H9 (cell line): ENCODE measurements around the gene WDR17. TPM values are rescaled to one million over a fixed set of nuclear protein-coding genes. Genes with fewer than 3 reads are reported as not detected.

ENCODE experiments used
- DNase-seq: peaks from one replicate; pipeline ENCODE4 v3.0.0-alpha.2; 2017
- H2AFZ ChIP-seq: one replicate; pipeline ENCODE4 v1.6.1; 2013; ENCODE audit warnings: mild to moderate bottlenecking, low read length, control low read depth, moderate library complexity
- H2AK5ac ChIP-seq: 2 replicates; pipeline ENCODE4 v1.6.1; 2013; ENCODE audit warnings: low read length, control low read depth, mixed read lengths; ENCODE audit not compliant: insufficient read length
- H2BK120ac ChIP-seq: one replicate; pipeline ENCODE4 v1.6.1; 2013; ENCODE audit warnings: low read depth, mild to moderate bottlenecking, low read length, control low read depth, inconsistent platforms; ENCODE audit not compliant: poor library complexity, severe bottlenecking
- H2BK12ac ChIP-seq: 2 replicates; pipeline ENCODE4 v1.6.1; 2013; ENCODE audit warnings: low read length, control low read depth, mixed read lengths, low read depth; ENCODE audit not compliant: insufficient read length
- H2BK15ac ChIP-seq: 2 replicates; pipeline ENCODE4 v1.6.1; 2013; ENCODE audit warnings: low read depth, low read length, control low read depth
- H2BK20ac ChIP-seq: one replicate; pipeline ENCODE4 v1.6.1; 2013; ENCODE audit warnings: low read depth, mild to moderate bottlenecking, low read length, control low read depth, inconsistent platforms; ENCODE audit not compliant: poor library complexity, severe bottlenecking
- H2BK5ac ChIP-seq: 2 replicates; pipeline ENCODE4 v1.6.1; 2013; ENCODE audit warnings: low read length, control low read depth, mixed read lengths; ENCODE audit not compliant: insufficient read length
- H3K14ac ChIP-seq: 2 replicates; pipeline ENCODE4 v1.6.1; 2013; ENCODE audit warnings: low read length, control low read depth; ENCODE audit not compliant: insufficient read depth
- H3K18ac ChIP-seq: 2 replicates; pipeline ENCODE4 v1.6.1; 2013; ENCODE audit warnings: low read depth, mild to moderate bottlenecking, mixed read lengths, low read length, control low read depth; ENCODE audit not compliant: insufficient read length
- H3K23ac ChIP-seq: 2 replicates; pipeline ENCODE4 v1.6.1; 2013; ENCODE audit warnings: low read length, control low read depth, mixed read lengths, low read depth; ENCODE audit not compliant: insufficient read length
- H3K23me2 ChIP-seq: 2 replicates; pipeline ENCODE4 v1.6.1; 2013; ENCODE audit warnings: low read depth, mild to moderate bottlenecking, mixed read lengths, low read length, control low read depth; ENCODE audit not compliant: insufficient read length, poor library complexity, severe bottlenecking
- H3K27ac ChIP-seq: 2 replicates; pipeline ENCODE4 v1.5.1; 2013; ENCODE audit warnings: low read length, control low read depth, mixed read lengths, low read depth; ENCODE audit not compliant: insufficient read length
- H3K27me3 ChIP-seq: 2 replicates; pipeline ENCODE4 v1.6.1; 2013; ENCODE audit warnings: low read length, control low read depth, inconsistent platforms; ENCODE audit not compliant: insufficient read depth
- H3K4ac ChIP-seq: 2 replicates; pipeline ENCODE4 v1.6.1; 2013; ENCODE audit warnings: low read depth, mild to moderate bottlenecking, control low read depth, inconsistent platforms, low read length, moderate library complexity
- H3K4me1 ChIP-seq: 2 replicates; pipeline ENCODE4 v1.6.1; 2013; ENCODE audit warnings: low read length, control low read depth, inconsistent platforms; ENCODE audit not compliant: insufficient read depth
- H3K4me2 ChIP-seq: 2 replicates; pipeline ENCODE4 v1.6.1; 2013; ENCODE audit warnings: low read length, control low read depth, mixed read lengths; ENCODE audit not compliant: insufficient read length, insufficient read depth
- H3K56ac ChIP-seq: 2 replicates; pipeline ENCODE4 v1.6.1; 2013; ENCODE audit warnings: low read depth, mild to moderate bottlenecking, mixed read lengths, low read length, control low read depth; ENCODE audit not compliant: insufficient read length
- H3K79me1 ChIP-seq: 2 replicates; pipeline ENCODE4 v1.6.1; 2013; ENCODE audit warnings: low read depth, mild to moderate bottlenecking, moderate library complexity, low read length, control low read depth, inconsistent platforms; ENCODE audit not compliant: insufficient read depth, poor library complexity, severe bottlenecking
- H3K79me2 ChIP-seq: 2 replicates; pipeline ENCODE4 v1.6.1; 2013; ENCODE audit warnings: low read length, control low read depth, inconsistent platforms; ENCODE audit not compliant: insufficient read depth
- H3K9ac ChIP-seq: 2 replicates; pipeline ENCODE4 v1.6.1; 2013; ENCODE audit warnings: low read length, control low read depth, mixed read lengths; ENCODE audit not compliant: insufficient read length; ENCODE audit errors: extremely low read depth
- H3K9me3 ChIP-seq: one replicate; pipeline ENCODE4 v1.6.1; 2013; ENCODE audit warnings: low read depth, low read length, inconsistent platforms; ENCODE audit not compliant: control insufficient read depth
- H3T11ph ChIP-seq: one replicate; pipeline ENCODE4 v1.6.1; 2013; ENCODE audit warnings: mild to moderate bottlenecking, low read length, control low read depth, inconsistent platforms
- H4K20me1 ChIP-seq: one replicate; pipeline ENCODE4 v1.6.1; 2013; ENCODE audit not compliant: control insufficient read depth, insufficient read length, insufficient read depth
- H4K5ac ChIP-seq: 2 replicates; pipeline ENCODE4 v1.6.1; 2013; ENCODE audit warnings: low read depth, mild to moderate bottlenecking, mixed read lengths, low read length, control low read depth; ENCODE audit not compliant: insufficient read length
- H4K8ac ChIP-seq: replicated peaks from 2 replicates; pipeline ENCODE4 v1.6.1; 2013; ENCODE audit warnings: low read length, control low read depth, mixed read lengths, low read depth; ENCODE audit not compliant: insufficient read length
- H4K91ac ChIP-seq: 2 replicates; pipeline ENCODE4 v1.6.1; 2013; ENCODE audit warnings: low read depth, mild to moderate bottlenecking, moderate library complexity, mixed read lengths, low read length, control low read depth; ENCODE audit not compliant: insufficient read length
- H3K27ac Mint-ChIP-seq, 3 experiments: 2 replicates in 2 of 3; 3 replicates in 1 of 3; pipeline ENCODE4 v1.8.0; 2020 to 2021; ENCODE audit warnings: mixed read lengths in 3 of 3, mild to moderate bottlenecking in 1 of 3, moderate library complexity in 1 of 3
- H3K27me3 Mint-ChIP-seq: 2 replicates; pipeline ENCODE4 v1.8.0; 2021; ENCODE audit warnings: low read depth, mild to moderate bottlenecking, moderate library complexity, mixed read lengths
- H3K36me3 Mint-ChIP-seq, 3 experiments: 2 replicates in 2 of 3; 3 replicates in 1 of 3; pipeline ENCODE4 v1.8.0; 2020 to 2021; ENCODE audit warnings: low read depth in 3 of 3, mixed read lengths in 3 of 3; ENCODE audit not compliant: insufficient read depth in 1 of 3
- H3K4me1 Mint-ChIP-seq, 2 experiments: 2 replicates each; pipeline ENCODE4 v1.8.0; 2020; ENCODE audit warnings: mixed read lengths in 2 of 2
- H3K4me3 Mint-ChIP-seq, 2 experiments: 2 replicates in 1 of 2; 3 replicates in 1 of 2; pipeline ENCODE4 v1.8.0; 2020 to 2021; ENCODE audit warnings: mild to moderate bottlenecking in 2 of 2, mixed read lengths in 2 of 2, moderate library complexity in 1 of 2
- H3K9me3 Mint-ChIP-seq, 2 experiments: 2 replicates in 1 of 2; 3 replicates in 1 of 2; pipeline ENCODE4 v1.8.0; 2020; ENCODE audit warnings: mild to moderate bottlenecking in 2 of 2, mixed read lengths in 2 of 2, moderate library complexity in 1 of 2
- total RNA-seq: library from RNA; stranded (reverse); gene quantifications from 2 replicates; pipeline ENCODE4 v1.2.1, GENCODE V29; 2021
- TF ChIP-seq, protein P1 (sequence below): fragments of 200-600 bp; sonication (generic); conservative IDR thresholded peaks from 3 replicates; pipeline ENCODE4 v1.8.0; 2021; ENCODE audit warnings: antibody characterized with exemption, mild to moderate bottlenecking

WDR17 gene
- total RNA-seq, 1 experiment from 2014 or later, result 2.6 TPM

GRCh38 chr4:176139518-176139917, 73.9 kb downstream of the WDR17 start:
- TF ChIP-seq, protein P1, sequence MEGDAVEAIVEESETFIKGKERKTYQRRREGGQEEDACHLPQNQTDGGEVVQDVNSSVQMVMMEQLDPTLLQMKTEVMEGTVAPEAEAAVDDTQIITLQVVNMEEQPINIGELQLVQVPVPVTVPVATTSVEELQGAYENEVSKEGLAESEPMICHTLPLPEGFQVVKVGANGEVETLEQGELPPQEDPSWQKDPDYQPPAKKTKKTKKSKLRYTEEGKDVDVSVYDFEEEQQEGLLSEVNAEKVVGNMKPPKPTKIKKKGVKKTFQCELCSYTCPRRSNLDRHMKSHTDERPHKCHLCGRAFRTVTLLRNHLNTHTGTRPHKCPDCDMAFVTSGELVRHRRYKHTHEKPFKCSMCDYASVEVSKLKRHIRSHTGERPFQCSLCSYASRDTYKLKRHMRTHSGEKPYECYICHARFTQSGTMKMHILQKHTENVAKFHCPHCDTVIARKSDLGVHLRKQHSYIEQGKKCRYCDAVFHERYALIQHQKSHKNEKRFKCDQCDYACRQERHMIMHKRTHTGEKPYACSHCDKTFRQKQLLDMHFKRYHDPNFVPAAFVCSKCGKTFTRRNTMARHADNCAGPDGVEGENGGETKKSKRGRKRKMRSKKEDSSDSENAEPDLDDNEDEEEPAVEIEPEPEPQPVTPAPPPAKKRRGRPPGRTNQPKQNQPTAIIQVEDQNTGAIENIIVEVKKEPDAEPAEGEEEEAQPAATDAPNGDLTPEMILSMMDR, result no peak
- Mint-ChIP-seq H3K9me3 (no peaks in the 10 kb centered on the region), H3K27ac (no peak overlapping the region), H3K36me3 (no peaks in the 10 kb centered on the region), H3K4me1 (0 out of 4 replicates have a peak, but pooled peaks cover 0 to 2% of the 10 kb centered on the region in 2 experiments), H3K4me3 (no peak overlapping the region), H3K27me3 (no peaks in the 10 kb centered on the region)
- Histone ChIP-seq H3K79me1 (no peaks in the 10 kb centered on the region), H3T11ph (no peak overlapping the region), H3K4me2 (no peak overlapping the region), H2BK120ac (no peak overlapping the region), H4K20me1 (no peaks in the 10 kb centered on the region), H2BK15ac (no peak overlapping the region), H4K8ac (no peak overlapping the region), H3K23ac (no peak overlapping the region), H2AK5ac (no peak overlapping the region), H3K4ac (no peak overlapping the region), H4K91ac (no peak overlapping the region), H3K79me2 (no peaks in the 10 kb centered on the region), H3K56ac (no peak overlapping the region), H3K27ac (no peak overlapping the region), H3K9ac (no peak overlapping the region), H2AFZ (no peak overlapping the region), H3K27me3 (no peaks in the 10 kb centered on the region), H2BK12ac (no peak overlapping the region), H3K9me3 (no peaks in the 10 kb centered on the region), H2BK20ac (no peak overlapping the region), H3K23me2 (no peaks in the 10 kb centered on the region), H2BK5ac (no peak overlapping the region), H3K4me1 (no peaks in the 10 kb centered on the region), H3K18ac (no peak overlapping the region), H4K5ac (no peak overlapping the region), H3K14ac (no peak overlapping the region)
- DNase-seq, result no peak
